CD14-positive monocyte (primary cell): ENCODE measurements around the gene STK38. TPM values are rescaled to one million over a fixed set of nuclear protein-coding genes. Genes with fewer than 3 reads are reported as not detected.

Experiments used
- DNase-seq, 3 donors: peaks; one replicate each; pipeline ENCODE4 v3.0.0-alpha.2; 2011 to 2022
- H2AFZ ChIP-seq: 2 replicates; pipeline ENCODE4 v1.6.0; 2012; ENCODE audit warnings: mild to moderate bottlenecking, low read depth, low read length, inconsistent platforms; ENCODE audit not compliant: insufficient read depth, poor library complexity, severe bottlenecking
- H3K27ac ChIP-seq, 2 donors: 1 replicate in 1 of 2; 2 replicates in 1 of 2; pipeline ENCODE4 v1.5.1; 2012 to 2013; ENCODE audit warnings: low read length in 2 of 2, control low read depth in 1 of 2, inconsistent platforms in 1 of 2, low read depth in 1 of 2, mild to moderate bottlenecking in 1 of 2
- H3K27me3 ChIP-seq, 2 donors: one replicate each; pipeline versions ENCODE4 v1.6.0 to v1.6.1; 2011 to 2013; ENCODE audit warnings: low read length in 2 of 2; ENCODE audit not compliant: control insufficient read depth in 2 of 2, insufficient read depth in 2 of 2
- H3K36me3 ChIP-seq, 2 donors: replicated peaks in 1 of 2; 1 replicate in 1 of 2; 2 replicates in 1 of 2; pipeline versions ENCODE4 v1.5.1 to v1.6.1; 2012 to 2013; ENCODE audit warnings: low read length in 2 of 2, control low read depth in 1 of 2, inconsistent platforms in 1 of 2, mild to moderate bottlenecking in 1 of 2; ENCODE audit not compliant: insufficient read depth in 2 of 2, control insufficient read depth in 1 of 2
- H3K4me1 ChIP-seq, 2 donors: 1 replicate in 1 of 2; 2 replicates in 1 of 2; pipeline versions ENCODE4 v1.5.1 to v1.6.1; 2012 to 2013; ENCODE audit warnings: low read length in 2 of 2, control low read depth in 1 of 2, inconsistent platforms in 1 of 2, mild to moderate bottlenecking in 1 of 2, moderate library complexity in 1 of 2; ENCODE audit not compliant: insufficient read depth in 2 of 2, control insufficient read depth in 1 of 2
- H3K4me2 ChIP-seq: replicated peaks from 2 replicates; pipeline ENCODE3; 2012; ENCODE audit warnings: low read length, moderate library complexity, mild to moderate bottlenecking; ENCODE audit not compliant: poor library complexity, severe bottlenecking; ENCODE audit errors: extremely low read depth
- H3K4me3 ChIP-seq, 3 experiments: fragments of 200-600 bp in 1 of 3; sonication (generic) in 1 of 3; replicated peaks in 1 of 3; 1 replicate in 2 of 3; 2 replicates in 1 of 3; pipeline ENCODE4 v1.5.1; 2011 to 2013; ENCODE audit warnings: low read length in 3 of 3, mild to moderate bottlenecking in 3 of 3, control low read depth in 2 of 3, low read depth in 2 of 3, inconsistent platforms in 1 of 3, moderate library complexity in 1 of 3
- H3K79me2 ChIP-seq: 2 replicates; pipeline ENCODE4 v1.6.0; 2012; ENCODE audit warnings: mild to moderate bottlenecking, control low read depth, inconsistent platforms, low read length, moderate library complexity; ENCODE audit not compliant: insufficient read depth
- H3K9ac ChIP-seq: 2 replicates; pipeline ENCODE4 v1.6.0; 2017; ENCODE audit warnings: low read length, mild to moderate bottlenecking; ENCODE audit not compliant: insufficient read depth, poor library complexity, severe bottlenecking
- H3K9me3 ChIP-seq, 2 donors: replicated peaks in 1 of 2; 1 replicate in 1 of 2; 2 replicates in 1 of 2; pipeline versions ENCODE4 v1.5.1 to v1.6.1; 2012 to 2013; ENCODE audit warnings: low read length in 2 of 2, control low read depth in 1 of 2; ENCODE audit not compliant: control insufficient read depth in 1 of 2, insufficient read depth in 1 of 2
- H4K20me1 ChIP-seq: 2 replicates; pipeline ENCODE4 v1.6.0; 2012; ENCODE audit warnings: mild to moderate bottlenecking, low read length, control low read depth, moderate library complexity; ENCODE audit not compliant: insufficient read depth
- H3K27ac Mint-ChIP-seq, 7 donors: one replicate each; pipeline ENCODE4 v1.8.0; 2020; ENCODE audit warnings: mild to moderate bottlenecking in 7 of 7, mixed read lengths in 7 of 7, moderate library complexity in 6 of 7, inconsistent platforms in 2 of 7
- H3K27me3 Mint-ChIP-seq, 3 donors: one replicate each; pipeline ENCODE4 v1.8.0; 2021 to 2022; ENCODE audit warnings: low read depth in 3 of 3, mild to moderate bottlenecking in 3 of 3, mixed read lengths in 3 of 3, moderate library complexity in 3 of 3, inconsistent platforms in 1 of 3
- H3K36me3 Mint-ChIP-seq, 2 donors: one replicate each; pipeline ENCODE4 v1.8.0; 2020; ENCODE audit warnings: mixed read lengths in 2 of 2, inconsistent platforms in 1 of 2, mild to moderate bottlenecking in 1 of 2
- H3K4me1 Mint-ChIP-seq: one replicate; pipeline ENCODE4 v1.8.0; 2020; ENCODE audit warnings: mild to moderate bottlenecking, mixed read lengths
- H3K4me3 Mint-ChIP-seq, 2 donors: one replicate each; pipeline ENCODE4 v1.8.0; 2020; ENCODE audit warnings: mild to moderate bottlenecking in 2 of 2, mixed read lengths in 2 of 2, moderate library complexity in 1 of 2
- H3K9me3 Mint-ChIP-seq, 7 donors: one replicate each; pipeline ENCODE4 v1.8.0; 2020 to 2022; ENCODE audit warnings: mixed read lengths in 7 of 7, mild to moderate bottlenecking in 6 of 7, moderate library complexity in 6 of 7, inconsistent platforms in 2 of 7
- CTCF ChIP-seq: fragments of 200-600 bp; IDR thresholded peaks from one replicate; pipeline ENCODE4 v1.8.0; 2022; ENCODE audit warnings: antibody characterized with exemption, mild to moderate bottlenecking
- WGBS: methylation state at CpG from one replicate; pipeline ENCODE4 v1.1.5; 2013; ENCODE audit warnings: missing lambda C conversion rate; ENCODE audit not compliant: insufficient coverage; 5-methylcytosine and 5-hydroxymethylcytosine counted together
- intact Hi-C, 2 donors: fragments of 100-400 bp; cut with micrococcal nuclease; formaldehyde crosslinking; loops; one replicate each; pipeline versions ENCODE4 v1.15.0 to v1.15.1; 2023
- polyA plus RNA-seq, 3 donors: library from polyadenylated mRNA; depleted of rRNA in 1 of 3; unstranded in 2 of 3; stranded (reverse) in 1 of 3; fragments of 300-500 nt in 2 of 3; fragments of >200 nt in 1 of 3; fragmentation: Illumina TruSeq in 2 of 3; gene quantifications; 1 replicate in 2 of 3; 2 replicates in 1 of 3; pipeline ENCODE4 v1.2.3, GENCODE V29; 2012 to 2021

The STK38 gene
- polyA plus RNA-seq, 3 donors, result 57.1 to 95.7 (median 58.4) TPM

DNA sequence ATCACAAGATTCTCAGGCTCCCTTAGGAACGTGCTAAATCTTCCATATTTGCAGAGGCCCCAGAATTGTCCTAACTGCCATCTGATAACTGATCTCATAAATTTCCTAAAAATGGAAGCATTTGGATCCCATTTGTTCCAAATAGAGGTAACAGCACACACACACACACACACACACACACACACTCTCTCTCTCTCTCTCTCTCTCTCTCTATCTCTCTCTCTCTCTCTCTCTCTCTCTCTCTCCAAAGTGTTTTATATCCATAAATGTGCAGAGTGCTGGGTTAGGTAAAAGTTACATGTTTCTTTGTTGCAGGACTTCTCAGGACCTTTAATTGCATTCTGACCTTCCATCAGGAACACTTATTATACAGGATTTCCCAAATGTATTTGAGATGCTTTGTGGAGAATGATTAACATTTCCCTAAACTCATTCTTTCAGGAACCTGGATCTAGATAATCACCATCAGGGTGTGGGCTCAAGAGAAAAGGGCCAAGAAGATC is 8.5 kb upstream of the STK38 start:
- peak overlapping the region; percentile 25 for H2AFZ ChIP-seq
- H4K20me1 ChIP-seq, result no peaks in the 10 kb centered on the region
- no peaks in the 10 kb centered on the region for H3K27me3 ChIP-seq
- H3K4me3 Mint-ChIP-seq, result peak overlapping the region in 1 of 2 donors; percentile 24
- no peak for TF ChIP-seq CTCF
- peaks cover 47 to 48% of the 10 kb centered on the region in 2 donors for H3K4me1 ChIP-seq
- intact Hi-C loops, result no loop called here
- H3K27ac ChIP-seq, result peak overlapping the region in 1 of 2 donors; percentile 76
- no peaks in the 10 kb centered on the region for H3K36me3 Mint-ChIP-seq
- DNase-seq, result no peak
- peak overlapping the region in 1 of 3 experiments; percentile 33 for H3K4me3 ChIP-seq
- no peaks in the 10 kb centered on the region for H3K36me3 ChIP-seq
- peaks cover 47% of the 10 kb centered on the region for H3K4me1 Mint-ChIP-seq
- no peak overlapping the region for H3K4me2 ChIP-seq
- H3K27me3 Mint-ChIP-seq, result no peaks in the 10 kb centered on the region
- H3K9ac ChIP-seq, result no peak overlapping the region
- H3K79me2 ChIP-seq, result no peaks in the 10 kb centered on the region
- peak overlapping the region; percentile 66 to 93 (median 91) for H3K27ac Mint-ChIP-seq
- no CpG with 5 or more reads among the region's 1 CpG for WGBS
- no peaks in the 10 kb centered on the region for H3K9me3 Mint-ChIP-seq
- H3K9me3 ChIP-seq, result no peaks in the 10 kb centered on the region

- intact Hi-C loops, result no loop called here
- Histone ChIP-seq H3K27ac (no peak overlapping the region), H3K79me2 (peaks cover 18% of the 10 kb centered on the region), H3K36me3 (no peaks in the 10 kb centered on the region), H2AFZ (no peak overlapping the region), H3K9me3 (no peaks in the 10 kb centered on the region), H3K27me3 (no peaks in the 10 kb centered on the region), H3K4me2 (no peak overlapping the region), H3K4me1 (peaks cover 18 to 27% of the 10 kb centered on the region in 2 donors), H3K9ac (no peak overlapping the region), H3K4me3 (no peak overlapping the region), H4K20me1 (no peaks in the 10 kb centered on the region)
- H3K27ac Mint-ChIP-seq, result no peak overlapping the region
- peaks cover 0 to 2% (median 0%) of the 10 kb centered on the region in 7 donors for H3K9me3 Mint-ChIP-seq
- no peak for TF ChIP-seq CTCF
- no peak overlapping the region for H3K4me3 Mint-ChIP-seq
- H3K27me3 Mint-ChIP-seq, result peaks cover 0 to 3% (median 0%) of the 10 kb centered on the region in 3 donors
- WGBS, result 83% methylated on average over 1 of the region's 1 CpG
- no peak for DNase-seq
- H3K4me1 Mint-ChIP-seq, result peaks cover 23% of the 10 kb centered on the region
- H3K36me3 Mint-ChIP-seq, result no peaks in the 10 kb centered on the region
These were observed 3.3 kb upstream of the STK38 start for GRCh38 chr6:36550473-36551000.
